HepG2 (cell line): Measurements from ENCODE around the gene RPTOR. TPM values are rescaled to one million over a fixed set of nuclear protein-coding genes. Genes with fewer than 3 reads are reported as not detected.

ENCODE experiments used
- ATAC-seq: fragments of 200-7000 bp; cut with Tn5 transposase; 3 replicates; pipeline ENCODE4 v1.9.1; 2020; ENCODE audit warnings: mild to moderate bottlenecking, moderate library complexity
- BruUV-seq: library from RNA; stranded (reverse); fragments of 400-500 nt; replicated peaks from 2 replicates; lab custom pipeline; 2021; lab: Mats Ljungman, UMichigan
- CTCF ChIA-PET: fragments of 300-600 bp; formaldehyde crosslinking; extraction: SDS; loops from one replicate; lab custom pipeline; 2021; ENCODE audit warnings: low total read pairs, inconsistent platforms, low intra/inter-chr PET ratio; lab: Yijun Ruan, JAX
- POLR2A ChIA-PET: fragments of 350-600 bp; sonication (Branson Sonifier 250); formaldehyde crosslinking; loops from one replicate; lab custom pipeline; 2020; ENCODE audit warnings: antibody characterized with exemption, inconsistent platforms; lab: Yijun Ruan, JAX
- DNase-seq: peaks from one replicate; pipeline ENCODE4 v3.0.0-alpha.2; 2015; ENCODE audit warnings: low spot score
- FAIRE-seq: peaks from 3 replicates; lab custom pipeline; 2011; peaks lifted over from hg19 to GRCh38; lab: Jason Lieb, UNC
- H2AFZ ChIP-seq: one replicate; pipeline ENCODE4 v1.6.1; 2011; ENCODE audit warnings: low read length, inconsistent platforms
- H3K27ac ChIP-seq: fragments of 300-600 bp; 3 replicates; pipeline ENCODE4 v1.8.0; 2011; ENCODE audit warnings: mixed run types, mild to moderate bottlenecking, mixed read lengths, low read length, inconsistent platforms; ENCODE audit not compliant: insufficient read depth; ENCODE audit errors: extremely low read length
- H3K27me3 ChIP-seq, 2 experiments: fragments of 200-600 bp in 1 of 2; 2 replicates in 1 of 2; 3 replicates in 1 of 2; pipeline versions ENCODE4 v1.6.0 to v1.8.0; 2011; ENCODE audit warnings: low read length in 2 of 2, mild to moderate bottlenecking in 2 of 2, moderate library complexity in 2 of 2, inconsistent platforms in 1 of 2; ENCODE audit not compliant: insufficient read depth in 2 of 2, control insufficient read depth in 1 of 2
- H3K36me3 ChIP-seq, 2 experiments: fragments of 200-600 bp in 1 of 2; replicated peaks in 1 of 2; 2 replicates in 1 of 2; 3 replicates in 1 of 2; pipeline versions ENCODE4 v1.5.1 to v1.8.0; 2011; ENCODE audit warnings: low read length in 2 of 2, inconsistent platforms in 1 of 2; ENCODE audit not compliant: insufficient read depth in 2 of 2, control insufficient read depth in 1 of 2
- H3K4me1 ChIP-seq: 2 replicates; pipeline ENCODE4 v1.5.1; 2012; ENCODE audit warnings: low read length, inconsistent platforms; ENCODE audit not compliant: insufficient read depth
- H3K4me2 ChIP-seq: 2 replicates; pipeline ENCODE4 v1.6.0; 2011; ENCODE audit warnings: low read depth, low read length, inconsistent platforms
- H3K4me3 ChIP-seq, 3 experiments: fragments of 200-600 bp in 1 of 3; sonication (generic), shearing (Covaris generic) in 1 of 3; replicated peaks in 1 of 3; 2 replicates each; pipeline ENCODE4 v1.5.1; 2011 to 2016; ENCODE audit warnings: low read length in 3 of 3, inconsistent platforms in 2 of 3, low read depth in 2 of 3, mild to moderate bottlenecking in 2 of 3, control low read depth in 1 of 3, mixed read lengths in 1 of 3; ENCODE audit not compliant: insufficient read depth in 1 of 3
- H3K79me2 ChIP-seq: one replicate; pipeline ENCODE4 v1.6.1; 2011; ENCODE audit warnings: low read length, inconsistent platforms; ENCODE audit not compliant: insufficient read depth
- H3K9ac ChIP-seq: 2 replicates; pipeline ENCODE4 v1.6.0; 2011; ENCODE audit warnings: mild to moderate bottlenecking, low read depth, low read length, inconsistent platforms; ENCODE audit not compliant: insufficient read depth
- H3K9me3 ChIP-seq: 2 replicates; pipeline ENCODE4 v1.5.1; 2012; ENCODE audit warnings: mild to moderate bottlenecking, low read length
- H4K20me1 ChIP-seq: 2 replicates; pipeline ENCODE4 v1.6.0; 2011; ENCODE audit warnings: inconsistent platforms, mild to moderate bottlenecking, low read length, moderate library complexity; ENCODE audit not compliant: insufficient read depth
- EHMT2 ChIP-seq: fragments of 200-600 bp; sonication (generic); IDR thresholded peaks from 2 replicates; pipeline ENCODE4 v1.7.0; 2017; ENCODE audit warnings: antibody characterized with exemption, low read depth, low read length, borderline replicate concordance
- ETV6 ChIP-seq: sonication (generic); formaldehyde crosslinking; conservative IDR thresholded peaks from 2 replicates; pipeline ENCODE4 v1.4.0; 2020; ENCODE audit warnings: missing genetic modification reagents
- HDAC2 ChIP-seq: sonication (generic); formaldehyde crosslinking; IDR thresholded peaks from 2 replicates; pipeline ENCODE4 v1.4.0; 2020; ENCODE audit warnings: missing genetic modification reagents
- KLF11 ChIP-seq: IDR thresholded peaks from 2 replicates; pipeline ENCODE4 v1.6.1; 2016; ENCODE audit warnings: missing compliant biosample characterization
- MTF1 ChIP-seq: sonication (generic); formaldehyde crosslinking; IDR thresholded peaks from 2 replicates; pipeline ENCODE4 v1.5.0; 2020; ENCODE audit warnings: missing genetic modification reagents
- TBX3 ChIP-seq: fragments of 450-650 bp; IDR thresholded peaks from 2 replicates; pipeline ENCODE4 v1.6.1; 2017; ENCODE audit warnings: antibody characterized with exemption, mild to moderate bottlenecking, inconsistent platforms, borderline replicate concordance
- THAP11 ChIP-seq: IDR thresholded peaks from 2 replicates; pipeline ENCODE4 v1.6.1; 2016; ENCODE audit warnings: missing biosample characterization, missing genetic modification reagents
- ZMYM4 ChIP-seq: sonication (generic); formaldehyde crosslinking; IDR thresholded peaks from 2 replicates; pipeline ENCODE4 v1.8.1; 2023; ENCODE audit warnings: mild to moderate bottlenecking, missing genetic modification reagents
- ZNF142 ChIP-seq: sonication (generic); formaldehyde crosslinking; IDR thresholded peaks from 2 replicates; pipeline ENCODE4 v1.4.0; 2020; ENCODE audit warnings: missing genetic modification reagents
- ZNF331 ChIP-seq: sonication (generic); formaldehyde crosslinking; IDR thresholded peaks from 2 replicates; pipeline ENCODE4 v1.4.0; 2020; ENCODE audit warnings: missing genetic modification reagents
- ZNF530 ChIP-seq: sonication (generic); formaldehyde crosslinking; IDR thresholded peaks from 2 replicates; pipeline ENCODE4 v1.5.0; 2020; ENCODE audit warnings: low read depth, mild to moderate bottlenecking, missing genetic modification reagents
- ZNF550 ChIP-seq: sonication (generic); formaldehyde crosslinking; IDR thresholded peaks from 2 replicates; pipeline ENCODE4 v1.4.0; 2020; ENCODE audit warnings: mild to moderate bottlenecking, missing genetic modification reagents, borderline replicate concordance
- ZNF572 ChIP-seq: sonication (generic); formaldehyde crosslinking; IDR thresholded peaks from 2 replicates; pipeline ENCODE4 v1.5.1; 2020; ENCODE audit warnings: mild to moderate bottlenecking, missing genetic modification reagents
- ZNF670 ChIP-seq: sonication (generic); formaldehyde crosslinking; IDR thresholded peaks from 2 replicates; pipeline ENCODE4 v1.8.0; 2022; ENCODE audit warnings: mild to moderate bottlenecking, missing genetic modification reagents, borderline replicate concordance
- WGBS: methylation state at CpG from one replicate; pipeline ENCODE4 v1.1.6; 2017; ENCODE audit warnings: low lambda C conversion rate; 5-methylcytosine and 5-hydroxymethylcytosine counted together
- in situ Hi-C: cut with HindIII; loops from 2 replicates; pipeline ENCODE4 v1.10.0; 2017; ENCODE audit warnings: low pct_unique_long_range_greater_than_20kb; ENCODE audit not compliant: extremely low pct_ligation_motif_present
- intact Hi-C: fragments of 100-400 bp; cut with micrococcal nuclease; formaldehyde crosslinking; loops from one replicate; pipeline ENCODE4 v1.10.0; 2022; ENCODE audit not compliant: unreplicated experiment
- polyA plus RNA-seq, 8 experiments: library from polyadenylated mRNA; depleted of rRNA in 3 of 8; stranded (reverse) in 7 of 8; unstranded in 1 of 8; fragments of >200 nt; fragmentation: Illumina TruSeq in 4 of 8; extraction: Trizol in 4 of 8; gene quantifications; 2 replicates each; pipeline versions ENCODE4 v1.2.1 to v1.2.3, GENCODE V29; 2011 to 2016; ENCODE audit warnings: low read depth in 4 of 8, missing spikeins in 1 of 8, mixed read lengths in 1 of 8; ENCODE audit not compliant: insufficient read depth in 1 of 8
- total RNA-seq, 5 experiments: library from RNA; depleted of rRNA; stranded (reverse); fragments of >200 nt; fragmentation: Illumina TruSeq; extraction: Trizol; gene quantifications; 2 replicates each; pipeline ENCODE4 v1.2.3, GENCODE V29; 2016; ENCODE audit warnings: low read depth in 1 of 5

The RPTOR gene
- total and polyA plus RNA-seq, 2 of the 13 experiments (the other 11 are each of a cell fraction or from before 2014, with no cell fraction given) = 6.6 to 25.3 TPM

GRCh38 chr17:80901319-80901718 lies 356.7 kb downstream of the RPTOR start:
- Histone ChIP-seq H3K36me3 (peaks cover 24 to 55% of the 10 kb centered on the region in 2 experiments), H3K4me2 (no peak overlapping the region), H3K4me1 (no peaks in the 10 kb centered on the region), H3K27ac (no peak overlapping the region), H2AFZ (no peak overlapping the region), H4K20me1 (no peaks in the 10 kb centered on the region), H3K4me3 (no peak overlapping the region), H3K27me3 (no peaks in the 10 kb centered on the region), H3K9me3 (no peaks in the 10 kb centered on the region), H3K79me2 (no peaks in the 10 kb centered on the region), H3K9ac (no peak overlapping the region)
- CTCF ChIA-PET = no interaction called here
- 91% methylated on average over 4 of the region's 4 CpGs for WGBS
- no peak for ATAC-seq
- in situ Hi-C loops = no loop called here
- no TSS peak for BruUV-seq
- no peak for DNase-seq
- intact Hi-C loops = no loop called here
- no peak for FAIRE-seq
- POLR2A ChIA-PET = no interaction called here
- no peak for TF ChIP-seq KLF11
- TF ChIP-seq HDAC2 (CRISPR knock-in tag) = no peak
- TF ChIP-seq EHMT2 = no peak
- no peak for TF ChIP-seq ZMYM4
- TF ChIP-seq TBX3 = no peak
- no peak for TF ChIP-seq ZNF670 (CRISPR knock-in tag)

- FAIRE-seq = no peak
- Histone ChIP-seq H3K4me2 (no peak overlapping the region), H3K27ac (no peak overlapping the region), H3K4me3 (no peak overlapping the region), H3K27me3 (no peaks in the 10 kb centered on the region), H3K79me2 (no peaks in the 10 kb centered on the region), H4K20me1 (no peaks in the 10 kb centered on the region), H3K9me3 (no peaks in the 10 kb centered on the region), H3K36me3 (peaks cover 26 to 60% of the 10 kb centered on the region in 2 experiments), H3K4me1 (no peaks in the 10 kb centered on the region), H2AFZ (no peak overlapping the region)
- POLR2A ChIA-PET = no interaction called here
- DNase-seq = no peak
- in situ Hi-C loops (no loop called here), intact Hi-C loops (no loop called here)
- no peak for ATAC-seq
- CTCF ChIA-PET = no interaction called here
- no TSS peak for BruUV-seq
- TF ChIP-seq MTF1 (no peak), KLF11 (no peak), ZNF530 (CRISPR knock-in tag) (no peak), ZNF142 (CRISPR knock-in tag) (no peak), THAP11 (CRISPR knock-in tag) (no peak), ZNF331 (CRISPR knock-in tag) (no peak), ETV6 (no peak), ZNF550 (CRISPR knock-in tag) (no peak), ZNF572 (CRISPR knock-in tag) (no peak)
- TF ChIP-seq, all 625 proteins: peak for 0
- no peak overlapping the region for H3K9ac ChIP-seq
- 93% methylated on average over 29 of the region's 29 CpGs for WGBS
These were observed 357.7 kb downstream of the RPTOR start for GRCh38 chr17:80902197-80902962.
